C4-2B (cell line): ENCODE measurements around the gene EIF5A.

Experiments
- ZFX ChIP-seq: fragments of 450-650 bp; IDR thresholded peaks from 2 replicates; pipeline ENCODE4 v1.6.1; 2017
- TF ChIP-seq, protein P1 (sequence below): fragments of 450-650 bp; conservative IDR thresholded peaks from 2 replicates; pipeline ENCODE4 v1.5.1; 2017; ENCODE audit warnings: mild to moderate bottlenecking

GRCh38 chr17:7321466-7321865, 14.0 kb downstream of the EIF5A start:
- TF ChIP-seq, protein P1, sequence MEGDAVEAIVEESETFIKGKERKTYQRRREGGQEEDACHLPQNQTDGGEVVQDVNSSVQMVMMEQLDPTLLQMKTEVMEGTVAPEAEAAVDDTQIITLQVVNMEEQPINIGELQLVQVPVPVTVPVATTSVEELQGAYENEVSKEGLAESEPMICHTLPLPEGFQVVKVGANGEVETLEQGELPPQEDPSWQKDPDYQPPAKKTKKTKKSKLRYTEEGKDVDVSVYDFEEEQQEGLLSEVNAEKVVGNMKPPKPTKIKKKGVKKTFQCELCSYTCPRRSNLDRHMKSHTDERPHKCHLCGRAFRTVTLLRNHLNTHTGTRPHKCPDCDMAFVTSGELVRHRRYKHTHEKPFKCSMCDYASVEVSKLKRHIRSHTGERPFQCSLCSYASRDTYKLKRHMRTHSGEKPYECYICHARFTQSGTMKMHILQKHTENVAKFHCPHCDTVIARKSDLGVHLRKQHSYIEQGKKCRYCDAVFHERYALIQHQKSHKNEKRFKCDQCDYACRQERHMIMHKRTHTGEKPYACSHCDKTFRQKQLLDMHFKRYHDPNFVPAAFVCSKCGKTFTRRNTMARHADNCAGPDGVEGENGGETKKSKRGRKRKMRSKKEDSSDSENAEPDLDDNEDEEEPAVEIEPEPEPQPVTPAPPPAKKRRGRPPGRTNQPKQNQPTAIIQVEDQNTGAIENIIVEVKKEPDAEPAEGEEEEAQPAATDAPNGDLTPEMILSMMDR: no peak
- no peak for TF ChIP-seq ZFX
